HG03159 (cell line): ENCODE measurements around the gene CTSC.

Experiments used
- ATAC-seq: cut with Tn5 transposase; IDR thresholded peaks from one replicate; pipeline ENCODE4 v1.9.1; 2021; ENCODE audit warnings: mild to moderate bottlenecking, moderate library complexity; ENCODE audit not compliant: unreplicated experiment

CTSC gene

DNA sequence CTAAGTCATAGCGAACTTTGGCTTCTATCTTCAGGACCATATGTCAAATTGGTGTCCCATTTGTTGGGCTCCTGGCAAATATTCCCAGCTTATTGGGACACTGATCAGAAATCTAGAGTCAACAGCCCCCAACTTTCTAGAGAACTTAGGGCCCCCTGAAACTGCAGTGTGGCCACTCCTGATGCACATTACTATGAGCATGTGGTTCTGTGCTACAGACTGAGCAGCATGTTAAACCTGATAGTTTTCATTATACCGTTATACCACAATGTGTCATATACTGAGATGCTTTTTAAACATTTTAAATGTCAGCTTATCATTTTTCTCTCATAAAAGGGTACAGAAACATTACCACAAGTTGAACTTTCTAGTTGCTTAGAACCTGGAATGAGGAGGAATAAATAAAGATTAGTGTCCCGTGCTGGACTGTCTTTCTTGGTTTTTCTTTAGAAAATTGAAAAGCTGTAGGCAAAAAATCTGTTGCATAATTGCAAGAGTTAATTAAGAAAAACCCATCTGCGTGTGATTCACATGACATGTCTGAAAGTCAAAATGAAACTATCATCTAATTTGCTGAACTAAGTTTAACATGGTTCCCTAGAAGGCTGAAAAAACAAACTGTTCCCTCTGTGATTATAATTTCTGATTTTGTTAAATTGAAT lies 16.4 kb upstream of the CTSC start:
- ATAC-seq = peak; percentile 30

GRCh38 chr11:88353386-88353785 lies 15.8 kb upstream of the CTSC start:
- no peak for ATAC-seq

DNA sequence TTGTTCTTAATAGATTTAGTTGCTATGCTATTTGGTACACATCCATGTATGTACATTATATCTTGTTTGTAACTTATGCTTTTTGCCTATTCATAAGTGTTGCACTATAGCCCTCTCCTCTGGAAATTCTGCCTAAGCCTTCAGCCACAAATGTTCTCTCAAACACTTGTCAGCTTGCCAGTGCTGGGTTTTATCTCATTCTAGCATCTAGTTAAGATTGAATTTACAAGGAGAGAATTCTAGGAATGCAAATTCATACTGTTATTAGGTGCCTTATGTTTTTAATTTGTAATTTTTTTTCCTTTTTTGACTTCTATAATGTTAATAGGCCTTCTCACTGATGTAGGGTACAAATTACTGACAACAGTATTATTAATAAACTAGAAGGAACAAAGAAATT lies 14.6 kb upstream of the CTSC start:
- ATAC-seq = no peak

GRCh38 chr11:88348870-88349269 lies 11.3 kb upstream of the CTSC start:
- ATAC-seq = no peak

GRCh38 chr11:88345949-88346348 lies 8.4 kb upstream of the CTSC start:
- no peak for ATAC-seq

DNA sequence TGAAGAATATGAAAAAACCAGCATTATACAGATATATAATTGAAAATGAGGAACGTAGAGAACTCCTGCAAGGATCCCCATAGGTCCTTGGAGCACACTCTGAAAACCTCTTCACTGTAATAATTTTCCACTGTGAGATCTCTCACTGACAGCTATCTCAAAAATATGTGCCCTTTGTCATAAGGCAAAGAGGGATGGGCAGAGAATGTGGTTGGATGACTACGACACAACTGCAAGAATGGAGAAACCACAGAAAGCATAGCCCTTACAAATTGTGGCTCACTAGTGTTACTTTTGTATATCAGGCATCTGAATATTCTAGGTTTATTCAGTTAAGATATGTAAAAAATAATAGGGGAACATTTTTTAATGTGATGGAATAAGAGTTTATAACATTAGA lies 7.9 kb upstream of the CTSC start:
- ATAC-seq = no peak

- no peak for ATAC-seq
These were observed 7.3 kb upstream of the CTSC start for GRCh38 chr11:88344869-88345268.

DNA sequence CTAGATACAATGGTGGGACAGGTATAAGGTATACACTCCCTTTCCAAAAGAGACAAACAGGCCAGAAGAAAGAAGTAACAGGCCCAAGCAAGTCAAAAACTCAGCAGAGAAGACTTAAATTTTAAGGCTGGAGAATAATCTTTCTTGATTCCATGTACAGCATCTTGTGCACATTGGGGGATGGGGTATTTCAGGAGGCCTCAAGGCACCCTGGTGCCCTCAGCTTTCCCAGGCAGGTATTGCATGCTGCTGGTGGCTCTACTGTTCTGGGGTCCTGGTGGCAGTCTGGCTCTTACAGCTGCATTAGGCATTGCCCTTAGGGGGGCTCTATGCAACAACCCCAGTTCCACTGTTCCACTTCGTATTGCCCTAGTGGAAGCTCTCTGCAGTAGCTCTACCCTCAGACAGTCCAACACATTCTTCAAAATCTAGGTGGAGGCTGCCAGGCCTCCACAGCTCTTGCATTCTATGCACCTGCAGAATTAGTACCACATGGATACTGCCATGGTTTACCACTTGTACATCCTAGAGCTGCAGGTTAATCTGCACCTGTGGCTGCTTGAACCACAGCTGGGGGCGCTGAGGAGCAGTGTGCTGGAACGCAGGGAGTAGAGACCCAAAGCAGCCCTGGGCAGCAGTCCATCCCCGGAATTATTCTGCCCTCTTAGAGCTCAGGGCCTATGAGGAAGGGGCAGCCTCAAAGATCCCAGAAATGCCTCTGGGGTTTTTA lies 4.2 kb upstream of the CTSC start:
- no peak for ATAC-seq

DNA sequence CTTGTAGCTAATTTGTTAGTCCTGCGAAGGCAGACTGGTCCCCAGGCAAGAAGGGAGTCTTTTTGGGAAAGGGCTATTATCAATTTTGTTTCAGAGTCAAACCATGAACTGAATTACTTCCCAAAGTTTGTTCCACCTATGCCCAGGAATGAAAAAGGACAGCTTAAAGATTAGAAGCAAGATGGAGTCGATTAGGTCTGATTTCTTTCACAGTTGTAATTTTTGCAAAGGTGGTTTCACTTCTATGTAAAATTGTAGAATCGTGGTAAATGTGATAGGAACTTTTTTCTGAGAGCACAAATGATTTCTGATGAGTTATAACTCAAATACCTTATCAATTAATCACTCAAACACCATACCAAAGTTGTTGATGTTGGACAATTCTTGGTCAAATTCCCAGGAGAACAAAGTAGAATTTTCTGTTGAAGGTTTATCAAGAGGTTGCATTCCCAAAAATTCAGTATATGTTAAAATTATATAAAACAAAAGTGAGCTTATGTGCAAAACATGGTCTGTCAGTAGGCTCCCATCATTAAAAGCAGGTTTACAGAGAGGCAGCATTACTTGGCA lies 2.9 kb upstream of the CTSC start:
- no peak for ATAC-seq

- ATAC-seq = peak; percentile 28
These were observed 592 bp upstream of the CTSC start for GRCh38 chr11:88337987-88338668.

- ATAC-seq = no peak
These were observed 2.3 kb downstream of the CTSC start for GRCh38 chr11:88335284-88335683.

DNA sequence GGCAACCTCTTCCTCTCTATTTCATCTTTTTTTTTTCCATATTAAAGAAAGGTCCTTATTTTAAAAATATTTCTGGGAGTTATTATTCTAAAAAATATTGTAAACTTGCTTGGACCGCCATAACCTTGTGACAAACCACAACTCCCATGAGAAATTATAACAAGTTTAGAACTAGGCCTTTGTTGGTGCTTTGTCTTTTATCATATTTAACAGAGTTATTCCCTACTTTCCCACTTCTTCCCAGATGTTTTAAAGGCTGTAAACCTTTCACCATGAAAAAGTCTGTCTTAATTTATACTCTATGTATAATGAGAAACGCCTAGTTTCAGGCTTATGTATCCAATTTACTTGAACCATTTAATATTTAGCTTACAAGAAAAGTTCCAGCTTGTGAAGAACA lies 3.7 kb downstream of the CTSC start:
- no peak for ATAC-seq

GRCh38 chr11:88332851-88333250 lies 4.7 kb downstream of the CTSC start:
- no peak for ATAC-seq

DNA sequence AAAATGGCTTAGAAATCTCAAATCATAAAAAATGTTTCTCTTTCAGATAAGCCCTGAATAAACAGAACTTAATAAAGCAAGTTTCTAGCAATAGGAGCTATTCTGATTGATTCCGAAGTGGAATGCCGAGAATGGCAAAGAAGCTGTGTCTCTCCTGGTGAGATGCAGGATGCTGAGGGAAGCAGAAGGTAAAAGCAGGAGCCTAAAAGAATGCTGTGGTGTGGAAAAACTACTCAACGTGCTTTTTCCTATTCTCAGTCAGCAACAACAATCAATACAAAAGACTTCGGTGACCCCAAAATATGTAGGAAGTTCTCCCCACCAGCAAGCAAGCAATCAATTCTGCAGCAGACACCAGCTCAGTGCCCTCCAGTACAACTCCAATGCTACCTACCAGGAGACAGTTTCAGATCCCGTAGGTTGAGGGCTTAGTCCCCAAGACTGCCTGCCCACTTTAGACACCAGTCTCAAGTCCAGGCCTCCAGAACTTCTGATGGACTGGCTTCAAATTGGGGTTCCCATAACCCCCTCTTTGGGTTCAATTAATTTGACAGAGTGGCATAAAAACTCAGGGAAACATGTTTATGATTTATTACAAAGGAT lies 6.6 kb downstream of the CTSC start:
- no peak for ATAC-seq

DNA sequence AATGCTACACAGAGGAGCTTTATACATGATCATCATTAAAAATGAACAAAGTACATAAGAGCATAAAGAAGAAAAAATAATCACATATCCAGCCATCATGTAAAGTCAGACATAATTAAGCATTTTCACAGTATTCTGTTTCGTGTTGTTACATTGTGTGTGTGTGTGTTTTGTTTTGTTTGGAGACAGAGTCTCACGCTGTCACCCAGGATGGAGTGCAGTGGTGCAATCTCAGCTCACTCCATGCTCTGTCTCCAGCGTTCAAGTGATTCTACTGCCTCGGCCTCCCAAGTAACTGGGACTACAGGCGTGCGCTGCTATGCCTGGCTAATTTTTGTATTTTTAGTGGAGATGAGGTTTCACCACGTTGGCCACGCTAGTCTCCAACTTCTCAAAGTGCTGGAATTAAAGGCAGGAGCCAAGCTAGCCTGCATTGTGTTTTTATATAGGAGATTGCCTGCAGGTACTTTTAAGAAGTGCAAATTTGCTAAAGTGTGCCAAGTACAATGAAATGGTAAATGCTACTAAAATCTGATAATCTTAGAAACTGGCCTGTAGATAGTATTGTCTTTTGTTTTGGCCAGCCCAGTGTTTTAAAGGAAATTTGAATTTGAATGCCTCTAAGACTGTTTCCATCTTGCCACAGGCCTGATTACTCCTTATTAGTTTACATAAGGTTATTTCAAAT lies 7.8 kb downstream of the CTSC start:
- no peak for ATAC-seq

DNA sequence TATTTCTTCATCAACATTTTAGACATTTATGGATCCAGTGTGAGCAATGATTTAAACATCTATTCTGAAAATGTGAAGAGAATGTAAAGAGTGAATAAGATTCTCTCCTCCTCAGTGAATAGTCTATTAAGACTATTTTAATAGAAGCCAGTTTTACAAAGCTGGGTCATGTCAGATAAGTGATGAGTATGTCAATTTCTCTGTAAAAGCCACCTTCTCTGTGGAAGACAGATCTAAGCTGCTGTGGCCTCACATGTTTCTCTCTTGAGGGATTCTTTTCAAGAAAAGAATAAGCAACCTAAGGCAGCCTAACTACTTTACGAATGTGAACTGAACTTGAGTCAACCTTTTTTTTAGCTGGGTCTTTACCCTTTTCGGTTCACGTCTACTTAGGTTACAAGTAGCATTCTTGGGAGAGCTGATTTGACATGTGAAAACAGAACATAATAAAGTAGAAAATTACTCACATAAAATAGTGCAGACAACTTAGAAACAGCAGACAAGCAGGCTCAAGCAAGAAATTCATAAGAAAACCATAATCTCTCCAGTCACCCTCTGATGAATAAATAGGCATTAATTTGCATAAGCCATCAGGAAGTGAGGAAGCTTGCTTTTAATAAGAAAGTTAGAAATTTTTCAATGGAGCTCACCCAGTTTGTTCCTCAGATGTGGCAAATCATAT lies 9.9 kb downstream of the CTSC start:
- peak; percentile 36 for ATAC-seq

- ATAC-seq = peak; percentile 69
These were observed 10.5 kb downstream of the CTSC start for GRCh38 chr11:88327061-88327460.

- no peak for ATAC-seq
These were observed 11.4 kb downstream of the CTSC start for GRCh38 chr11:88326099-88326498.

- no peak for ATAC-seq
These were observed 12.8 kb downstream of the CTSC start for GRCh38 chr11:88324562-88325345.
